A549 (cell line): ENCODE data around the gene RSPH10B. TPM values are rescaled to one million over a fixed set of nuclear protein-coding genes. Genes with fewer than 3 reads are reported as not detected.
"Not testable (repeated sequence)": the region's sequence is repeated elsewhere in the genome, so short reads cannot be mapped to it uniquely, and the experiment has no call there.

Experiments used
- ATAC-seq, 2 experiments: fragments of 200-7000 bp in 1 of 2; fragments of >200 bp in 1 of 2; cut with Nextera tagmentation in 1 of 2; cut with Tn5 transposase in 1 of 2; 3 replicates each; pipeline versions ENCODE4 v1.8.0 to v1.9.1; 2018 to 2020; ENCODE audit warnings: mild to moderate bottlenecking in 1 of 2, moderate library complexity in 1 of 2
- CTCF ChIA-PET: fragments of 300-600 bp; sonication (Branson Sonifier 250); formaldehyde crosslinking; extraction: SDS; loops from one replicate; lab custom pipeline; 2021; ENCODE audit warnings: antibody characterized with exemption, inconsistent platforms; lab: Yijun Ruan, JAX
- POLR2A ChIA-PET: fragments of 350-600 bp; formaldehyde crosslinking; extraction: SDS; loops from one replicate; lab custom pipeline; 2021; ENCODE audit warnings: antibody characterized with exemption, inconsistent platforms; lab: Yijun Ruan, JAX
- DNase-seq, 2 experiments: peaks; one replicate each; pipeline versions ENCODE4 v3.0.0 to v3.0.0-alpha.2; 2011 to 2016; ENCODE audit warnings: low read depth in 1 of 2, low spot score in 1 of 2
- FAIRE-seq: peaks from 2 replicates; lab custom pipeline; 2011; peaks lifted over from hg19 to GRCh38; lab: Jason Lieb, UNC
- H3K27ac ChIP-seq, 2 experiments: fragments of >200 bp; sonication (Bioruptor Twin); formaldehyde crosslinking; 3 replicates each; pipeline ENCODE4 v1.5.1; 2016 to 2017
- H3K4me1 ChIP-seq: fragments of >200 bp; sonication (Bioruptor Twin); formaldehyde crosslinking; 3 replicates; pipeline ENCODE4 v1.6.1; 2016
- H3K4me2 ChIP-seq: fragments of >200 bp; sonication (Bioruptor Twin); formaldehyde crosslinking; 3 replicates; pipeline ENCODE4 v1.6.1; 2016
- H3K4me3 ChIP-seq: fragments of >200 bp; sonication (Bioruptor Twin); formaldehyde crosslinking; 3 replicates; pipeline ENCODE4 v1.5.1; 2016
- H3K9me3 ChIP-seq: fragments of >200 bp; sonication (Bioruptor Twin); formaldehyde crosslinking; 3 replicates; pipeline ENCODE4 v1.6.1; 2016
- EP300 ChIP-seq, 2 experiments: fragments of >200 bp; sonication (Bioruptor Twin); formaldehyde crosslinking; IDR thresholded peaks; 2 replicates in 1 of 2; 3 replicates in 1 of 2; pipeline ENCODE4 v1.6.1; 2016 to 2017
- HDAC2 ChIP-seq: fragments of 200-600 bp; sonication (generic); IDR thresholded peaks from 2 replicates; pipeline ENCODE4 v1.6.1; 2016
- HOXB5 ChIP-seq: fragments of 250-450 bp; sonication (Bioruptor Pico); IDR thresholded peaks from 2 replicates; pipeline ENCODE4 v1.5.0; 2020; ENCODE audit warnings: mild to moderate bottlenecking, moderate library complexity
- JUN ChIP-seq, 2 experiments: fragments of >200 bp; sonication (Bioruptor Twin); formaldehyde crosslinking; IDR thresholded peaks; 2 replicates in 1 of 2; 3 replicates in 1 of 2; pipeline ENCODE4 v1.6.1; 2016 to 2017
- MAX ChIP-seq: IDR thresholded peaks from 2 replicates; pipeline ENCODE4 v1.6.1; 2012
- POLR2A ChIP-seq: IDR thresholded peaks from 2 replicates; pipeline ENCODE4 v1.6.1; 2012; ENCODE audit warnings: mild to moderate bottlenecking, low read length
- SMC3 ChIP-seq: fragments of >200 bp; sonication (Bioruptor Twin); formaldehyde crosslinking; IDR thresholded peaks from 3 replicates; pipeline ENCODE4 v1.6.1; 2018; ENCODE audit warnings: inconsistent platforms
- WGBS: methylation state at CpG from one replicate; pipeline ENCODE4 v1.1.6; 2017; ENCODE audit errors: missing lambda C conversion rate; 5-methylcytosine and 5-hydroxymethylcytosine counted together
- polyA plus RNA-seq, 4 experiments: library from polyadenylated mRNA; depleted of rRNA in 3 of 4; stranded (reverse); fragments of >200 nt; fragmentation: RNase III in 1 of 4; extraction: RNeasy Plus Mini Kit Qiagen cat#74134 plus additional on column Dnase treatment in 1 of 4; gene quantifications; 2 replicates in 3 of 4; 3 replicates in 1 of 4; pipeline ENCODE4 v1.2.3, GENCODE V29; 2011 to 2017
- TF ChIP-seq, protein P1 (sequence below): fragments of >200 bp; sonication (Bioruptor Twin); formaldehyde crosslinking; IDR thresholded peaks from 2 replicates; pipeline ENCODE4 v1.6.1; 2016

Gene RSPH10B
- polyA plus RNA-seq, 2 of the 4 experiments (the other 2 are of a cell fraction) = 0.10 to 0.25 TPM

GRCh38 chr7:5916529-5916928 lies 54.0 kb downstream of the RSPH10B start:
- peak in 1 of 2 experiments; percentile 34; a peak in 2 of 6 replicates for ATAC-seq
- DNase-seq, CTCF ChIA-PET, POLR2A ChIA-PET, H3K4me2 ChIP-seq, H3K4me1 ChIP-seq, H3K27ac ChIP-seq, FAIRE-seq, H3K9me3 ChIP-seq, H3K4me3 ChIP-seq: not testable (repeated sequence)
- 78% methylated on average over 5 of the region's 6 CpGs for WGBS

- H3K27ac ChIP-seq, H3K9me3 ChIP-seq, DNase-seq, H3K4me2 ChIP-seq, ATAC-seq, H3K4me3 ChIP-seq, H3K4me1 ChIP-seq, POLR2A ChIA-PET, CTCF ChIA-PET, FAIRE-seq: not testable (repeated sequence)
- 96% methylated on average over 6 of the region's 6 CpGs for WGBS
These were observed 61.7 kb downstream of the RSPH10B start for GRCh38 chr7:5908835-5909234.

GRCh38 chr7:5904726-5905125 lies 65.8 kb downstream of the RSPH10B start:
- FAIRE-seq, CTCF ChIA-PET, POLR2A ChIA-PET, H3K4me2 ChIP-seq, DNase-seq, H3K27ac ChIP-seq, H3K4me1 ChIP-seq, H3K4me3 ChIP-seq, H3K9me3 ChIP-seq, ATAC-seq: not testable (repeated sequence)
- WGBS = 82% methylated on average over 5 of the region's 5 CpGs

DNA sequence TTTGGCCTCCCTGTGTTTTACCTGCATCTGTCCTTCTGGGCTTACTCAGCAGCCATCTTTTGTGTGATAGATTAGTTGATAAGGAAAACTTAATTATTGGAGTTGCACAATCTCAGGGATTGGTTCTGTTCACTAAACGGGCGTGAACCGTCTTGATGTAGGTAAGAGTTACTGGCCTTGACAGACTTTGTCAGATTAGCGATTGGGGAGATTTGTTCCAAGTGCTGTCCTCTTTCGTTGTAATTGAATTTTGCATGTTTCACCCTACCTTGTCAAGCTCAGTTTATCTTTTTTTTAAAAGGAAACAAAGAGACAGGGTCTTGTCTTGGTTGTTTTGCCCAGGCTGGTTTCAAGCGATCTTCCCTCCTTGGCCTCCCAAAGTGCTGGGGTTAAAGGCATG lies 67.5 kb downstream of the RSPH10B start:
- DNase-seq, FAIRE-seq, H3K4me2 ChIP-seq, CTCF ChIA-PET, H3K4me3 ChIP-seq, H3K9me3 ChIP-seq, H3K4me1 ChIP-seq, H3K27ac ChIP-seq, POLR2A ChIA-PET, ATAC-seq: not testable (repeated sequence)
- WGBS = 95% methylated on average over 6 of the region's 6 CpGs

DNA sequence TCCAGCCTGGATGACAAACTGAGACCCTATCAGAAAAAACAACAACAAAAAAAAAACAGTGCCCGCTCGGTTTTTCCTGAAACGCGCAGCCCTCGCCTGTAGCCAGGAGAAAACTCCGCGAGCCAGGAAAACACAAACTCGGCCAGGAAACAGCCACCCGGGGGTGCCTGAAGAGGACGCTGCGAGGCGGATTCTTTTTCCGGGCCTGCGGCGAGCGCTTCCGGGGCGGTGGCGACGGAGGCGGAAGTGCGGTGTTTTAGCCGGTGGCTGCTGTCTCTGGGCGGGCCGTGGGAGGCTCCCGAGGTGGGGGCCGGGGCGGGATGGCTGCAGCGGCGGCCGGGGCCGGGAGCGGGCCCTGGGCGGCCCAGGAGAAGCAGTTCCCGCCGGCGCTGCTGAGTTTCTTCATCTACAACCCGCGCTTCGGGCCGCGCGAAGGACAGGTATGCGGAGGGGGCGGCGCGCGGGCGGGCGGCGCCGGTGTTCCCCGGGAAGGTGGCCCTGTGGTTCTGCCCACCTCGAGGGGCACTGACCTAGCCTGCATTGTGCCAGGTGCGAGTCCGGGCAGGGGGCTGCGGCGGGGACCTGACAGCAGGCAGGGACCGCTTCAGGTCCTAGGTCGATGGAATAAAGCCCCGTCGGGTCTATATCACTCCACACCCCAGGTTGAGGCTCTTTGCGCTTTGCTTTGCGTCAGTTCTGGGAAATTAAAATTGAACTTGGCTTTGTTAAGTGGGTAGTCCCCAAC lies 71.8 kb downstream of the RSPH10B start, which contains the start of gene CCZ1:
CCZ1 (plus strand) TSS at position 254 of the 745 bp plus-strand sequence; CDS start at position 321, 67 bp downstream.
- POLR2A ChIA-PET, CTCF ChIA-PET, FAIRE-seq, H3K9me3 ChIP-seq: not testable (repeated sequence)
- DNase-seq (peak in 1 of 2 experiments; percentile 66), ATAC-seq (peak; percentile 96 to 98)
- TF ChIP-seq JUN (IDR thresholded peaks at IDR 0.05) = peak in 1 of 2 experiments; percentile 30; a peak in 1 of 5 replicates
- peak; percentile 22 for TF ChIP-seq POLR2A
- 0 out of 2 replicates have a peak, but pooled peaks have one; percentile 15 for TF ChIP-seq MAX
- under 1% methylated on average over 21 of the region's 64 CpGs for WGBS
- Histone ChIP-seq H3K4me1 (0 out of 3 replicates have a peak, but pooled peaks cover 10% of the 10 kb centered on the region), H3K27ac (peak within 1 kb of the TSS; percentile 72 to 81), H3K4me3 (peak within 1 kb of the TSS; percentile 53), H3K4me2 (peak within 1 kb of the TSS; percentile 66)

DNA sequence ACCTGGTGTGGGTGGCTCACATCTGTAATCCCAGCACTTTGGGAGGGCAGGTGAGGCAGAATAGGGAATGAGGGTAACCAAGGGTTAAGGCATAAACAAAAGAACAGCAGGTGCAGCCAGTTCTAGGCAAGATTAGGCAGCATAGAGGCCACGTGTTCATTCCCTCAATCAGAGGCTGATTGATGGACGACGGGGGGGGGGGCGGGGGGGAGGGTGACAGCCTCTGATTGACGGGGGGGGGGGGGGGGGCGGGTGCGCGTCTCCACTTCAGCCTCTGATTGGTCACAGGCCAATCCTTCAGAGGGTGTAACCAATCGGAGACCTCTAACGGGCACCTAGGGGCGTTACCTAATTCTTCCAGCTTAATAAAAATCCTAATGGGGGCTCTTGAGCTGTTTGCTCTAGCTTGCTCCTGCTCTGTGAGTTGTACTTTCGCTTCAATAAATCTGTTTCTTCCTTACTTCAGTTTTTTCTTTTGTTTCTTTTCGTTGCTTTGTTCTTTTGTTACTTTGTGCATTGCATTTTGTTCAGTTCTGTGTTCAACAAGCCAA lies 73.0 kb downstream of the RSPH10B start:
- H3K4me3 ChIP-seq, CTCF ChIA-PET, H3K9me3 ChIP-seq, FAIRE-seq, POLR2A ChIA-PET, H3K4me2 ChIP-seq, DNase-seq, H3K27ac ChIP-seq: not testable (repeated sequence)
- WGBS = 70% methylated on average over 10 of the region's 13 CpGs
- 0 out of 6 replicates have a peak, but pooled peaks of 1 of the 2 experiments have one; percentile 18 for ATAC-seq
- peaks cover 10% of the 10 kb centered on the region; the same call in 1 of the 3 replicates for H3K4me1 ChIP-seq

DNA sequence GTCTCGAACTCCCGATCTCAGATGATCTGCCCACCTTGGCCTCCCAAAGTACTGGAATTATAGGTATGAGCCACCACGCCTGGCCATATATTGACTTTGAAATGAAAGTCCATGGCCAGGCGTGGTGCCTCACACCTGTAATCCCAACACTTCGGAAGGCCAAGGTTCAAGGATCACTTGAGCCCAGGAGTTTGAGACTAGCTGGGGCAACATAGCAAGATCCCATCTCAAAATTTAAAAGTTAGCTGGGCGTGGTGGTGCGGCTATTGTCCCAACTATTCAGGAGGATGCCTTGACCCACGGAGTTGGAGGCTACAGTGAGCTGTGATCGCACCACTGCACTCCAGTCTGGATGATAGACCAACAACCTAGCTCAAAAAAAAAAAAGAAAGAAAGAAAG lies 78.0 kb downstream of the RSPH10B start:
- CTCF ChIA-PET = interaction anchor here (0.9 kb wide), 1 partner anchor 36 kb away, joined by 3 read pairs; no protein-coding TSS in a partner anchor
- H3K4me3 ChIP-seq = no peak overlapping the region
- POLR2A ChIA-PET = no interaction called here
- no peaks in the 10 kb centered on the region for H3K9me3 ChIP-seq
- H3K4me1 ChIP-seq = peaks cover 7% of the 10 kb centered on the region; the same call in 1 of the 3 replicates
- no peak overlapping the region for H3K4me2 ChIP-seq
- no peak overlapping the region for H3K27ac ChIP-seq
- DNase-seq (no peak), FAIRE-seq (no peak), ATAC-seq (no peak)
- 79% methylated on average over 9 of the region's 9 CpGs for WGBS
- no peak for TF ChIP-seq EP300 (IDR thresholded peaks at IDR 0.05)
- TF ChIP-seq HOXB5 = no peak
- no peak for TF ChIP-seq HDAC2
- TF ChIP-seq, protein P1, sequence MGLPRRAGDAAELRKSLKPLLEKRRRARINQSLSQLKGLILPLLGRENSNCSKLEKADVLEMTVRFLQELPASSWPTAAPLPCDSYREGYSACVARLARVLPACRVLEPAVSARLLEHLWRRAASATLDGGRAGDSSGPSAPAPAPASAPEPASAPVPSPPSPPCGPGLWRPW = no peak
- TF ChIP-seq POLR2A = no peak
- no peak for TF ChIP-seq SMC3

GRCh38 chr7:5890244-5890643 lies 80.2 kb downstream of the RSPH10B start:
- FAIRE-seq, CTCF ChIA-PET, POLR2A ChIA-PET: not testable (repeated sequence)

GRCh38 chr7:5888021-5888420 lies 82.5 kb downstream of the RSPH10B start:
- H3K4me1 ChIP-seq, FAIRE-seq, POLR2A ChIA-PET, H3K27ac ChIP-seq, H3K4me2 ChIP-seq, H3K9me3 ChIP-seq, DNase-seq, ATAC-seq, H3K4me3 ChIP-seq: not testable (repeated sequence)
- CTCF ChIA-PET = interaction anchor here (1.9 kb wide), 1 partner anchor 31 kb away, joined by 4 read pairs; no protein-coding TSS in a partner anchor
- WGBS = 70% methylated on average over 5 of the region's 5 CpGs

More at GRCh38 chr7:5890244-5890643, 80.2 kb downstream of the RSPH10B start:
- not testable (repeated sequence) for H3K4me2 ChIP-seq, H3K9me3 ChIP-seq, DNase-seq, H3K4me1 ChIP-seq, ATAC-seq, H3K4me3 ChIP-seq, H3K27ac ChIP-seq
- 61% methylated on average over 2 of the region's 2 CpGs for WGBS
